ENCODE data around the gene AEN. TPM values are rescaled to one million over a fixed set of nuclear protein-coding genes. Genes with fewer than 3 reads are reported as not detected.
A peak's percentile ranks its signal among the peaks of the same experiment; 100 is the strongest.

The AEN gene
- total and polyA plus RNA-seq, 11 donors: 3.8 to 21.8 (median 6.6) TPM

GRCh38 chr15:88657326-88658069 is 36.4 kb downstream of the AEN start:
- DNase-seq: no peak

DNA sequence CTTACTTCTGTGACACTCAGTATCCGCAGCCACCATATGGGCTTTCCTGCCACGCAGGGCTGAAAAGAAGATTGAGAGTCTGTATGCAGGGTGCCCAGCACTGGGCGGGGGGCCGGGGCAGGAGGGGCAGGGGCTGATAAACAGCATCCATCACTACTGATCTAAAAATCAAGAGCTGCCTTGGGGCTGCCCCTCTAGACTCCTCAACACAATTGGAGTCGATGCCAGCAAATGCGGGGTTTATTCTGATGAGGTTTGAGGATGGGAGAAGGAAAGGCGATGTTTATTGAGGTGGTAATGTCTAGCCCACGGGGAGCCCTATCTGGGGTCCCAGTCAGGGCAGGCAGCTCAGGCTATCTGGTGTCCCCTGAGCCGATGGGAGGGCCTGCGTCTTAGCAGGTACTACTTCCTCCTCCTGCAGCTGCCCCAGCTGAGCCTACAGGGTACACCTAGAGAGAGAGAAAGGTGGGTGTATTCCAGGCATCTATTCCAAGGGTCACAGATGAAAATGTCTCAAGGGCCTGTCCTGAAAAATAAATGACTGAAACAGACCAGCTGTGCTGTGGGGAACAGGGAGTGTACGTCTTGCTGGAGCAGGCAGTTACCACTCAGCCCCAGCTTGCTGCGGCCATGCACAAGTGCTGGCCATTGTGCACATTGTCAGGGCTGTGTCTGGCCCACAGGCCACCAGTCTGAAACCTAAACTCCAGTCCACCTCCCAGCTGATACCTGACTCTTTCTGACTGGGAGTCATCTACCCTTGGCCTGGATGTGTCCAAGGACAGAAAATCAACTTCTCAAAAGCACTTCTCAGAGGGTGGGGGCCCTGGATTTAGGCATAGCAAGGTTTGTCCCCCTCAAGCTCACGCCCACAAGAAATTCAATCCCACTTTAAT is 37.2 kb downstream of the AEN start:
- ATAC-seq: no peak
- intact Hi-C loops (cut with DNase I): loop anchor here in 6 of 10 donors (5.0 to 10.0 kb wide), 2 partner anchors 174 to 236 kb away; partner anchors contain the start of gene HAPLN3 (in 2 of the 6)
- WGBS, 4 donors: 73 to 84% (median 78%) methylated on average over 9 to 13 of the region's 13 CpGs
- no peak for DNase-seq
- no peak for TF ChIP-seq POLR2A (IDR thresholded peaks at IDR 0.05)
- TF ChIP-seq, protein P1, sequence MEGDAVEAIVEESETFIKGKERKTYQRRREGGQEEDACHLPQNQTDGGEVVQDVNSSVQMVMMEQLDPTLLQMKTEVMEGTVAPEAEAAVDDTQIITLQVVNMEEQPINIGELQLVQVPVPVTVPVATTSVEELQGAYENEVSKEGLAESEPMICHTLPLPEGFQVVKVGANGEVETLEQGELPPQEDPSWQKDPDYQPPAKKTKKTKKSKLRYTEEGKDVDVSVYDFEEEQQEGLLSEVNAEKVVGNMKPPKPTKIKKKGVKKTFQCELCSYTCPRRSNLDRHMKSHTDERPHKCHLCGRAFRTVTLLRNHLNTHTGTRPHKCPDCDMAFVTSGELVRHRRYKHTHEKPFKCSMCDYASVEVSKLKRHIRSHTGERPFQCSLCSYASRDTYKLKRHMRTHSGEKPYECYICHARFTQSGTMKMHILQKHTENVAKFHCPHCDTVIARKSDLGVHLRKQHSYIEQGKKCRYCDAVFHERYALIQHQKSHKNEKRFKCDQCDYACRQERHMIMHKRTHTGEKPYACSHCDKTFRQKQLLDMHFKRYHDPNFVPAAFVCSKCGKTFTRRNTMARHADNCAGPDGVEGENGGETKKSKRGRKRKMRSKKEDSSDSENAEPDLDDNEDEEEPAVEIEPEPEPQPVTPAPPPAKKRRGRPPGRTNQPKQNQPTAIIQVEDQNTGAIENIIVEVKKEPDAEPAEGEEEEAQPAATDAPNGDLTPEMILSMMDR (IDR thresholded peaks at IDR 0.05): no peak
- Histone ChIP-seq H3K27me3 (no peaks in the 10 kb centered on the region), H3K9me3 (no peaks in the 10 kb centered on the region), H3K4me1 (peaks cover 0 to 12% (median 2%) of the 10 kb centered on the region in 12 donors), H3K36me3 (no peaks in the 10 kb centered on the region), H3K4me3 (no peak overlapping the region), H3K27ac (no peak overlapping the region)

More at GRCh38 chr15:88657326-88658069, 36.4 kb downstream of the AEN start:
- intact Hi-C loops (cut with DNase I): loop anchor here (1.0 to 10.0 kb wide), 5 partner anchors 175 to 237 kb away; partner anchors contain the start of gene HAPLN3 (in 2 of the 10)
- no peak for TF ChIP-seq POLR2A (IDR thresholded peaks at IDR 0.05)
- TF ChIP-seq, protein P1 (IDR thresholded peaks at IDR 0.05): peak; percentile 44 to 81 (median 70)
- Histone ChIP-seq H3K4me1 (peaks cover 0 to 12% (median 2%) of the 10 kb centered on the region in 12 donors), H3K36me3 (peaks cover 0 to 3% (median 0%) of the 10 kb centered on the region in 9 donors), H3K27me3 (no peaks in the 10 kb centered on the region), H3K27ac (no peak overlapping the region), H3K9me3 (no peaks in the 10 kb centered on the region), H3K4me3 (no peak overlapping the region)
- 32 to 51% (median 38%) methylated on average over 13 of the region's 13 CpGs for WGBS, 4 donors
- ATAC-seq: peak in 3 of 4 donors; percentile 54 to 55 (median 55)

- Histone ChIP-seq H3K27me3 (no peaks in the 10 kb centered on the region), H3K36me3 (no peaks in the 10 kb centered on the region), H3K9me3 (no peaks in the 10 kb centered on the region), H3K27ac (peak overlapping the region in 1 of 12 donors; percentile 45), H3K4me3 (no peak overlapping the region), H3K4me1 (peaks cover 0 to 12% (median 2%) of the 10 kb centered on the region in 12 donors)
- DNase-seq: no peak
- WGBS, 4 donors: 62 to 79% (median 69%) methylated on average over 15 to 18 of the region's 18 CpGs
- intact Hi-C loops (cut with DNase I): loop anchor here in 6 of 10 donors (5.0 to 10.0 kb wide), 2 partner anchors 173 to 236 kb away; partner anchors contain the start of gene HAPLN3 (in 2 of the 6)
- no peak for TF ChIP-seq POLR2A (IDR thresholded peaks at IDR 0.05)
- TF ChIP-seq, protein P1 (IDR thresholded peaks at IDR 0.05): no peak
- ATAC-seq: peak in 3 of 4 donors; percentile 58 to 80 (median 66)
Measured at GRCh38 chr15:88658972-88659931, 38.1 kb downstream of the AEN start.

Data from heart left ventricle (tissue), 16 donors.